Measurements from ENCODE around the gene MYL10.

MYL10 gene

DNA sequence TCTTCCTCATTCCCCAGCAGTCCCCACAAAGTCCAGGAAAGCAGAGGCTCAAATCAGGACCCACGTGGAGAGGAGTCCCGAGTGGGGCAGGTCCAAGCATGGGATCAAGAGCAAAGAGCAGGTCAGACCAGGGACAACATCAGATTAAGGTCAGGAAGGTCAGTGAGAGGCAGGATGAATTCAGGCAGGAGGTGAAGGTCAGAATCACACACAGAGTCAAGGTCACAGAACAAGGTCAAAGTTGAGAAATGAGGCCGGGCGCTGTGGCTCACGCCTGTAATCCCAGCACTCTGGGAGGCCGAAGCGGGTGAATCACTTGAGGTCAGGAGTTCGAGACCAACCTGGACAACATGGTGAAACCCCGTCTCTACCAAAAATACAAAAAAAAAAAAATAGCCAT lies 2.3 kb downstream of the MYL10 start:
- no peak overlapping the region for H3K4me3 ChIP-seq (ENCODE audit: low read depth, low read length)
- TF ChIP-seq, protein P1, sequence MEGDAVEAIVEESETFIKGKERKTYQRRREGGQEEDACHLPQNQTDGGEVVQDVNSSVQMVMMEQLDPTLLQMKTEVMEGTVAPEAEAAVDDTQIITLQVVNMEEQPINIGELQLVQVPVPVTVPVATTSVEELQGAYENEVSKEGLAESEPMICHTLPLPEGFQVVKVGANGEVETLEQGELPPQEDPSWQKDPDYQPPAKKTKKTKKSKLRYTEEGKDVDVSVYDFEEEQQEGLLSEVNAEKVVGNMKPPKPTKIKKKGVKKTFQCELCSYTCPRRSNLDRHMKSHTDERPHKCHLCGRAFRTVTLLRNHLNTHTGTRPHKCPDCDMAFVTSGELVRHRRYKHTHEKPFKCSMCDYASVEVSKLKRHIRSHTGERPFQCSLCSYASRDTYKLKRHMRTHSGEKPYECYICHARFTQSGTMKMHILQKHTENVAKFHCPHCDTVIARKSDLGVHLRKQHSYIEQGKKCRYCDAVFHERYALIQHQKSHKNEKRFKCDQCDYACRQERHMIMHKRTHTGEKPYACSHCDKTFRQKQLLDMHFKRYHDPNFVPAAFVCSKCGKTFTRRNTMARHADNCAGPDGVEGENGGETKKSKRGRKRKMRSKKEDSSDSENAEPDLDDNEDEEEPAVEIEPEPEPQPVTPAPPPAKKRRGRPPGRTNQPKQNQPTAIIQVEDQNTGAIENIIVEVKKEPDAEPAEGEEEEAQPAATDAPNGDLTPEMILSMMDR (IDR thresholded peaks at IDR 0.05; ENCODE audit: borderline replicate concordance, insufficient read depth, low read depth, low read length): no peak

DNA sequence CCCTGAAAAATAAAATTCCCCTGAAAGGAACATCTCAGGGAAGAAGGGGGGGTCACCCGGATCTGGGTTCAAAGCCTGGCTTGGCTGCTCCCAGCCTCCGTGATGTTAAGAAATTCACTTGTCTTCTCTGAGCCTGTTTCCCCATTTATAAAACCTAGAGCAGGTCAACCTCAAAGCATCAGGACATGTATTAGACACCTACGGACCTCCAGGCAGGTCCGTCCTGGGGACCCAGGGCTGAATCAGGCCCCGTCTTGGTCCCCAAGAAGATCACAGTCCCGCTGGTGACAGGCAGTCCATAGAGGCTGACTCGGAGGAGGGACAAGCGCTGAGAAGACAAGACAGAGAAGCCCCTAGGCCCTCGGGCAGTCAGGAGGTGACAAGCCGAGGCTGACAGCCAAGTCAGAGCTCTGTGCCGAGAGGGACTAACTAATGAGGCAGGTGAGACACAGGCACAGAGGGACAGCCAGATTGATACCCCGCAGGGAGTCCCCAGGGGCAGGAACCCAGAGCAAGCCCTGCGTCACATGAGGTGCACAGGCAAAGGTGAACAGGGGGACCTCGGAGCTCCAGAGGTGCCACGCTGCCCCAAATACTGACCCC lies 2.9 kb downstream of the MYL10 start:
- TF ChIP-seq, protein P1 (IDR thresholded peaks at IDR 0.05; ENCODE audit: borderline replicate concordance, insufficient read depth, low read depth, low read length): no peak
- no peak overlapping the region for H3K4me3 ChIP-seq (ENCODE audit: low read depth, low read length)

DNA sequence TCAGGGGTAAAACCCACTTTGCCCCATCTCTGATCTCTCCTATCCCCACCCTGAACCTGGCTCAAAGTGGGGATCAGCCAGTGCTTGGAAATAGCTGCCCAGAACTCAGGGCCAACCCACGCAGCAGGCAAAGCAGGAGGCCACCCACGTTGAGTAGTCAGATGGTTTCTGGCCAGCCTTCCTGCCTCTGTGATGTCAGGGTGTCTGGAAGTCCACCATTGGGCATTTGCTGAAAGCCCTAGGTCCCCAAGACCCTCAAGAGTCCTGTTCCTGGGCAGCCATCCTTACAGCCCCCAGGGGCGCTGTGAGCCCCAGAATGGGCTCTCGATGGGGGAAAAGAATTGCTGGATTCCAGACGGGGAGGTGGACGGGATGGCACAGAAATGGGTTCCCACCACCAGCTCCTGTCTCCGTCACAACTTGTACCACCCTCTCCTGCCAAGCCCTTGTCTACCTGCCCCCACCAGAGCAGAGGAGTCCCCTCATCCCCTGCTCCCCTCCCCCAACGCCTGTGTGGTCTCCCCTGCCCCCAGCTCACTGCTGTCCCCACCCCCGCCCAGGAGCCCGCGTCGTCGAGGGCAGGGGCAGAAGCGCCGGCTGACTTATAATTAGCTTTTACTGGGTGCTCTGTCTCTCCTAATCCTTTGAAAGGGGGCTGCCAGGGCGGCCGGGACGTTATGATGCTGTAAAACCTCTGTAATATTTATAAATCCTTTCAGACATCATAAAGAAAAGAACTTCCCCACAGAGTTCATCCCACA lies 3.9 kb downstream of the MYL10 start:
- no peak overlapping the region for H3K4me3 ChIP-seq (ENCODE audit: low read depth, low read length)
- TF ChIP-seq, protein P1 (IDR thresholded peaks at IDR 0.05; ENCODE audit: borderline replicate concordance, insufficient read depth, low read depth, low read length): 0 out of 2 replicates have a peak, but pooled peaks have one; percentile 1

DNA sequence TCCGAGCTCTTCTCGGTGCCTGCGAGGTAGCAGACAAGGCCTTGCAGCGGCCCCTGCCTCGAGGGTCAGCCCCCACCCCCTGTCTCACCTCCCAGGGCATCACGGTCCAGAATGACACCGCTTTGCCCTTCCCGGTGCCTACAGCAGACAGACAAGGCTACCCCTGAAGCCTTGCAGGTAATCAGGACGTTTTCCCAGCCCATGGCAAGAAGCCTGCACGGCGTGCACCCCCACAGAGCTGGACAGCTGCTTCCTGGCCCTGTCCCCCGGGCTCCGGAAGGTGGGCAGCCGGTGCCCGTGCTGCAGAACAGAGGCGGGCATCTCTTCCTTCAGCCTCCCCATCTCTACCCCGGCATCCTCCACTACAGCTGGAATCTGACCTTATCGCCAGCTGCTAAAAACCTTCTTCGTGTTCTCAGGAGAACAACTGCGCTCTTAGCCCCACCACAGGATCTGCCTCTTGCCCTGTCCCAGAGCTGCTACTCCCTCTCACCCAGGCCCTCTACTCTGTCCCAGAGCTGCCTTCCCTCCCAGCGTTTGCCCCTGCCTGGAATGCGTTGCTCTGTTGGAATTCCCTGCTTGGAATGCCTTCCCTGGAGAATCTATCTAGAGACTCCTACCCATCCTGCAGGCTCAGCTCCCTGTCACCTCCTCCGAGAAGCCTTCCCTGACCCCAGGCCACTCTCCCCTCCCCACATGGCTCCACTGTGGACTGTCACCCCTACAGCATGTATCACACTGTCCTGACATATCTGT lies 4.7 kb downstream of the MYL10 start:
- H3K4me3 ChIP-seq (ENCODE audit: low read depth, low read length): no peak overlapping the region
- TF ChIP-seq, protein P1 (IDR thresholded peaks at IDR 0.05; ENCODE audit: borderline replicate concordance, insufficient read depth, low read depth, low read length): no peak

DNA sequence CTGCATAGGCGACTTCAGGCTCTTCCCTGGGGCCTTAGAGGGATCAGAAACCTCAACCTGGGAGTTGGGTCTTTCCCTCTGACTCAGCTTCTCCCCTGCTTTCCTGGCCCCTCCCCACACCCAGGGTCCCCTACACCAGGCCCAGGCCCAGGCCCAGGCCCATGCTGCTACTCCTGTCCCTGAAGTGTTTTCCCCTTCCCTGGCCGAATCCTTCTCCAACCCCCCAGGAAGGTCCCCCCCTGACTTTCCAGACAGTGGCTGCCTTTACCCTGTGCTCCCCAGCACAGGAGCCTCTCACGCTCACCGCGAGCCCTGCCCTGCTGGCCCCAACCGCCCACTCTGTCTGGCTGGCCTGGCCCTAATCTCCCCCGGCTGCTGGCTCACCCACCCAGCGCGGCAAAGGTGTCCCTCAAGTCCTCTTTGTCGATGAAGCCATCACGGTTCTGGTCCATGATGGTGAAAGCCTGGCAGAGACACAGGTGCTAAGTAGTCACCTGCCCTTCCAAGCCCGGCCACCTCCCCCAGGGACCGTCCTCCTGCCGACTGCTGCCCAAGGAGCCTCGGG lies 6.4 kb downstream of the MYL10 start:
- TF ChIP-seq, protein P1 (IDR thresholded peaks at IDR 0.05; ENCODE audit: borderline replicate concordance, insufficient read depth, low read depth, low read length): no peak
- H3K4me3 ChIP-seq (ENCODE audit: low read depth, low read length): no peak overlapping the region

DNA sequence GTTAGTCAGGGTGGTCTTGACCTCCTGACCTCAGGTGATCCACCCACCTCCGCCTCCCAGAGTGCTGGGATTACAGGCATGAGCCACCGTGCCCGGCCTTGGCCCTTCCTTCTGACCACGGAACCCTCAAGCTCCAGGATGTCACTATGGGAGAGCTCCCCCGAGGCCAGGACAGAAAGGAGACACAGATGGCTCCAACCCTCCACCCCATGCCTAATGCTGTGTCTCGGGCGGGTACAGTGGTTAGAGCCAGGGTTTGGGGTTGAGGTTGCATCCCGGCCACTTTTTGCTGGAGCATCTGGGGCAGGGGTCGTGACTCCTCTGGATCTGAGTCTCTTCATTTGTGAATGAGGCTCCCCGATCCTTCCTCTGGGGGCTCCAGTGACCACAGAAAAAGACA lies 8.1 kb downstream of the MYL10 start:
- TF ChIP-seq, protein P1 (IDR thresholded peaks at IDR 0.05; ENCODE audit: borderline replicate concordance, insufficient read depth, low read depth, low read length): no peak
- no peak overlapping the region for H3K4me3 ChIP-seq (ENCODE audit: low read depth, low read length)
